Transverse colon (tissue), 3 donors: Measurements from ENCODE around the gene KIF2C.
"Not testable (repeated sequence)": the region's sequence is repeated elsewhere in the genome, so short reads cannot be mapped to it uniquely, and the experiment has no call there.

Experiments
- POLR2A ChIP-seq: fragments of 450-650 bp; IDR thresholded peaks from one replicate; pipeline ENCODE4 v1.6.1; 2016; ENCODE audit warnings: antibody characterized with exemption, mild to moderate bottlenecking, moderate library complexity
- TF ChIP-seq, protein P1 (sequence below), 5 experiments: fragments of 200-600 bp in 3 of 5; fragments of 450-650 bp in 2 of 5; sonication (generic) in 3 of 5; IDR thresholded peaks; 1 replicate in 2 of 5; 2 replicates in 3 of 5; pipeline ENCODE4 v1.5.1; 2016 to 2017; ENCODE audit warnings: antibody characterized with exemption in 5 of 5, inconsistent platforms in 3 of 5, mild to moderate bottlenecking in 2 of 5, moderate library complexity in 1 of 5

- TF ChIP-seq, protein P1, sequence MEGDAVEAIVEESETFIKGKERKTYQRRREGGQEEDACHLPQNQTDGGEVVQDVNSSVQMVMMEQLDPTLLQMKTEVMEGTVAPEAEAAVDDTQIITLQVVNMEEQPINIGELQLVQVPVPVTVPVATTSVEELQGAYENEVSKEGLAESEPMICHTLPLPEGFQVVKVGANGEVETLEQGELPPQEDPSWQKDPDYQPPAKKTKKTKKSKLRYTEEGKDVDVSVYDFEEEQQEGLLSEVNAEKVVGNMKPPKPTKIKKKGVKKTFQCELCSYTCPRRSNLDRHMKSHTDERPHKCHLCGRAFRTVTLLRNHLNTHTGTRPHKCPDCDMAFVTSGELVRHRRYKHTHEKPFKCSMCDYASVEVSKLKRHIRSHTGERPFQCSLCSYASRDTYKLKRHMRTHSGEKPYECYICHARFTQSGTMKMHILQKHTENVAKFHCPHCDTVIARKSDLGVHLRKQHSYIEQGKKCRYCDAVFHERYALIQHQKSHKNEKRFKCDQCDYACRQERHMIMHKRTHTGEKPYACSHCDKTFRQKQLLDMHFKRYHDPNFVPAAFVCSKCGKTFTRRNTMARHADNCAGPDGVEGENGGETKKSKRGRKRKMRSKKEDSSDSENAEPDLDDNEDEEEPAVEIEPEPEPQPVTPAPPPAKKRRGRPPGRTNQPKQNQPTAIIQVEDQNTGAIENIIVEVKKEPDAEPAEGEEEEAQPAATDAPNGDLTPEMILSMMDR (IDR thresholded peaks at IDR 0.05): not testable (repeated sequence)
- not testable (repeated sequence) for TF ChIP-seq POLR2A
Measured at GRCh38 chr1:44766421-44766820, 26.8 kb downstream of the KIF2C start.
